OCI-M2 (cell line): ENCODE measurements around the gene RPP21.

Experiments used
- DNase-seq: peaks from one replicate; lab custom pipeline; 2025; ENCODE audit not compliant: unreplicated experiment; lab: John Stamatoyannopoulos, UW

Gene RPP21

GRCh38 chr6:30378290-30378937 is 33.5 kb downstream of the RPP21 start:
- DNase-seq: no peak

- DNase-seq: no peak
These were observed 35.5 kb downstream of the RPP21 start for GRCh38 chr6:30380464-30380863.

GRCh38 chr6:30386166-30386565 is 41.2 kb downstream of the RPP21 start:
- no peak for DNase-seq

- DNase-seq: no peak
These were observed 46.3 kb downstream of the RPP21 start for GRCh38 chr6:30391240-30391639.

- DNase-seq: no peak
These were observed 49.2 kb downstream of the RPP21 start for GRCh38 chr6:30394139-30394538.
